IMR-90 (cell line): Measurements from ENCODE around the gene CDK6. TPM values are rescaled to one million over a fixed set of nuclear protein-coding genes. Genes with fewer than 3 reads are reported as not detected.

Experiments
- ATAC-seq: fragments of 200-7000 bp; cut with Tn5 transposase; 2 replicates; pipeline ENCODE4 v1.9.1; 2020; ENCODE audit warnings: low read depth, mild to moderate bottlenecking, moderate library complexity
- BruUV-seq: library from RNA; stranded (reverse); fragments of 400-500 nt; replicated peaks from 2 replicates; lab custom pipeline; 2021; lab: Mats Ljungman, UMichigan
- CTCF ChIA-PET: fragments of 300-600 bp; formaldehyde crosslinking; extraction: SDS; loops from one replicate; lab custom pipeline; 2021; ENCODE audit warnings: antibody characterized with exemption; lab: Yijun Ruan, JAX
- POLR2A ChIA-PET: fragments of 300-600 bp; sonication (Branson Sonifier 250); formaldehyde crosslinking; loops from one replicate; lab custom pipeline; 2022; ENCODE audit warnings: antibody characterized with exemption; ENCODE audit not compliant: unreplicated experiment; lab: Charles Lee
- DNase-seq: peaks from one replicate; pipeline ENCODE4 v3.0.0; 2013
- H2AFZ ChIP-seq: replicated peaks from 2 replicates; pipeline ENCODE3; 2013; ENCODE audit warnings: low read length, mild to moderate bottlenecking; ENCODE audit not compliant: poor library complexity
- H2AK5ac ChIP-seq: 2 replicates; pipeline ENCODE4 v1.6.1; 2013; ENCODE audit warnings: low read depth, low read length, inconsistent platforms
- H2AK9ac ChIP-seq: replicated peaks from 2 replicates; pipeline ENCODE3; 2013; ENCODE audit warnings: mild to moderate bottlenecking, low read depth, low read length, moderate library complexity; ENCODE audit not compliant: poor library complexity
- H2BK120ac ChIP-seq: 2 replicates; pipeline ENCODE4 v1.6.1; 2013; ENCODE audit warnings: low read depth, low read length, inconsistent platforms
- H2BK15ac ChIP-seq: 3 replicates; pipeline ENCODE4 v1.6.1; 2013; ENCODE audit warnings: low read depth, low read length, inconsistent platforms
- H2BK20ac ChIP-seq: 2 replicates; pipeline ENCODE4 v1.6.1; 2013; ENCODE audit warnings: low read depth, mild to moderate bottlenecking, inconsistent platforms, low read length, moderate library complexity
- H2BK5ac ChIP-seq: 2 replicates; pipeline ENCODE4 v1.6.1; 2013; ENCODE audit warnings: mild to moderate bottlenecking, low read depth, low read length, inconsistent platforms; ENCODE audit not compliant: poor library complexity, severe bottlenecking
- H3K14ac ChIP-seq: replicated peaks from 2 replicates; pipeline ENCODE4 v1.6.1; 2013; ENCODE audit warnings: low read depth, low read length, inconsistent platforms
- H3K18ac ChIP-seq: 2 replicates; pipeline ENCODE4 v1.6.1; 2013; ENCODE audit warnings: low read depth, low read length, control low read depth
- H3K23ac ChIP-seq: 2 replicates; pipeline ENCODE4 v1.6.1; 2013; ENCODE audit warnings: low read depth, low read length, inconsistent platforms
- H3K27ac ChIP-seq: 2 replicates; pipeline ENCODE4 v1.5.1; 2013; ENCODE audit warnings: mild to moderate bottlenecking, control low read depth, low read length; ENCODE audit not compliant: insufficient read depth
- H3K27me3 ChIP-seq: 2 replicates; pipeline ENCODE4 v1.6.1; 2013; ENCODE audit warnings: low read length; ENCODE audit not compliant: control insufficient read depth, insufficient read depth
- H3K36me3 ChIP-seq: 2 replicates; pipeline ENCODE4 v1.6.1; 2013; ENCODE audit warnings: low read length, mixed read lengths; ENCODE audit not compliant: control insufficient read depth, insufficient read depth
- H3K4ac ChIP-seq: 2 replicates; pipeline ENCODE4 v1.6.1; 2013; ENCODE audit warnings: low read depth, low read length, inconsistent platforms
- H3K4me1 ChIP-seq: 2 replicates; pipeline ENCODE4 v1.6.1; 2013; ENCODE audit warnings: low read length, mixed read lengths; ENCODE audit not compliant: control insufficient read depth, insufficient read depth
- H3K4me2 ChIP-seq: 2 replicates; pipeline ENCODE4 v1.6.1; 2013; ENCODE audit warnings: low read depth, mild to moderate bottlenecking, control low read depth, low read length, moderate library complexity
- H3K4me3 ChIP-seq: 2 replicates; pipeline ENCODE4 v1.5.1; 2013; ENCODE audit warnings: low read depth, mild to moderate bottlenecking, control low read depth, low read length, moderate library complexity; ENCODE audit not compliant: insufficient read depth
- H3K56ac ChIP-seq: 2 replicates; pipeline ENCODE4 v1.6.1; 2013; ENCODE audit warnings: low read length, inconsistent platforms; ENCODE audit not compliant: insufficient read depth; ENCODE audit errors: extremely low read depth
- H3K79me1 ChIP-seq, 2 experiments: 2 replicates each; pipeline ENCODE4 v1.6.1; 2013; ENCODE audit warnings: low read length in 2 of 2, inconsistent platforms in 1 of 2, low read depth in 1 of 2
- H3K9ac ChIP-seq: 2 replicates; pipeline ENCODE4 v1.6.1; 2013; ENCODE audit warnings: low read depth, low read length, control low read depth
- H3K9me1 ChIP-seq: 2 replicates; pipeline ENCODE4 v1.6.1; 2013; ENCODE audit warnings: low read length, inconsistent platforms; ENCODE audit not compliant: insufficient read depth
- H3K9me3 ChIP-seq: 2 replicates; pipeline ENCODE4 v1.6.1; 2013; ENCODE audit warnings: low read length; ENCODE audit not compliant: control insufficient read depth, insufficient read depth
- H4K20me1 ChIP-seq: 2 replicates; pipeline ENCODE4 v1.6.1; 2013; ENCODE audit warnings: low read length, inconsistent platforms; ENCODE audit not compliant: insufficient read depth
- H4K5ac ChIP-seq: 2 replicates; pipeline ENCODE4 v1.6.1; 2013; ENCODE audit warnings: mild to moderate bottlenecking, low read depth, low read length, control low read depth
- H4K8ac ChIP-seq, 2 experiments: 2 replicates each; pipeline ENCODE4 v1.6.1; 2013; ENCODE audit warnings: low read depth in 2 of 2, low read length in 2 of 2, control low read depth in 1 of 2, inconsistent platforms in 1 of 2
- H4K91ac ChIP-seq: 2 replicates; pipeline ENCODE4 v1.6.1; 2013; ENCODE audit warnings: low read depth, low read length, inconsistent platforms; ENCODE audit not compliant: insufficient read depth
- CHD1 ChIP-seq: IDR thresholded peaks from 2 replicates; pipeline ENCODE4 v1.6.1; 2012; ENCODE audit warnings: low read depth, low read length, improper control_type of control experiment
- MAFK ChIP-seq: IDR thresholded peaks from 2 replicates; pipeline ENCODE4 v1.6.1; 2012; ENCODE audit warnings: low read depth, low read length, improper control_type of control experiment
- MXI1 ChIP-seq: IDR thresholded peaks from 2 replicates; pipeline ENCODE4 v1.6.1; 2012; ENCODE audit warnings: low read depth, mild to moderate bottlenecking, low read length, moderate library complexity, borderline replicate concordance
- WGBS, 2 experiments: methylation state at CpG; one replicate each; pipeline versions ENCODE4 v1.1.5 to v1.1.7; 2013; ENCODE audit warnings: missing lambda C conversion rate in 2 of 2; ENCODE audit not compliant: insufficient read length in 1 of 2; ENCODE audit errors: extremely low coverage in 2 of 2; 5-methylcytosine and 5-hydroxymethylcytosine counted together
- dilution Hi-C: fragments of 300-500 bp; cut with HindIII; formaldehyde crosslinking; loops from one replicate; pipeline ENCODE4 v1.14.3; 2018; ENCODE audit warnings: low sequenced_read_pairs; ENCODE audit not compliant: unreplicated experiment
- in situ Hi-C: fragments of 300-500 bp; cut with MboI; formaldehyde crosslinking; loops from 3 replicates; pipeline ENCODE4 v1.14.3; 2019; ENCODE audit warnings: low sequenced_read_pairs, inconsistent platforms, mixed read lengths
- intact Hi-C: fragments of 100-400 bp; cut with micrococcal nuclease; formaldehyde crosslinking; loops from 2 replicates; pipeline ENCODE4 v1.10.0; 2022
- polyA plus RNA-seq, 3 experiments: library from polyadenylated mRNA; depleted of rRNA; stranded (reverse); fragments of >200 nt; gene quantifications; 2 replicates each; pipeline ENCODE4 v1.2.3, GENCODE V29; 2012; ENCODE audit warnings: low replicate concordance in 1 of 3
- total RNA-seq: library from RNA; depleted of rRNA; stranded (reverse); fragments of >200 nt; gene quantifications from 2 replicates; pipeline ENCODE4 v1.2.3, GENCODE V29; 2012

The CDK6 gene
- total and polyA plus RNA-seq, 2 of the 4 experiments (the other 2 are of a cell fraction): 21.5 to 195 TPM

DNA sequence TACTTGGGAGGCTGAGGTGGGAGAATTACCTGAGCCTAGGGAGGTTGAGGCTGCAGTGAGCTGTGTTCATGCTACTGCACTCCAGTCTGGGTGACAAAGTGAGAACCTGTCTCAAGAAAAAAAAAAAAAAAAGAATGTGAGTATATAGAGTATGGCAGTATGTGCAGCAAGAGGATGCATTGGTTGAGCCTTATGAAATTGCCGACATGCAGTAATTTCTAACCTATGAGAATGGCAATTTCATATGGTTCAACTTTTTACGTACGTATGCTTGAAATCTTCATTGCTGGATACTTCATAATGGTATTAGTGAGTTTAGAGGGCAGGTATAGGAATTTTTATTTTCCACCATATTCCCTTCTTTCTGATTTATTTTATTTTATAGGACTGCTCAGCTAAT lies 241.6 kb downstream of the CDK6 start:
- no peak overlapping the region for H2AK9ac ChIP-seq
- H4K8ac ChIP-seq: no peak overlapping the region
- H3K23ac ChIP-seq: no peak overlapping the region
- H4K20me1 ChIP-seq: peaks cover 5% of the 10 kb centered on the region
- CTCF ChIA-PET: interaction anchor here (1.1 to 1.2 kb wide), 2 partner anchors 9 to 66 kb away, joined by 3 to 5 read pairs; partner anchors contain the start of gene RBM48
- H3K9ac ChIP-seq: no peak overlapping the region
- H3K56ac ChIP-seq: no peak overlapping the region
- in situ Hi-C loops (no loop called here), intact Hi-C loops (no loop called here), dilution Hi-C loops (no loop called here)
- H3K79me1 ChIP-seq: peaks cover 0 to 4% of the 10 kb centered on the region in 2 experiments; a peak in 2 of 4 replicates
- no peaks in the 10 kb centered on the region for H3K4me1 ChIP-seq
- H3K4me2 ChIP-seq: no peak overlapping the region
- no peak for ATAC-seq
- H3K9me3 ChIP-seq: no peaks in the 10 kb centered on the region
- no peak overlapping the region for H2AK5ac ChIP-seq
- H3K4me3 ChIP-seq: no peak overlapping the region
- no peak overlapping the region for H3K27ac ChIP-seq
- H2BK20ac ChIP-seq: no peak overlapping the region
- H4K91ac ChIP-seq: no peak overlapping the region
- no peak overlapping the region for H2BK5ac ChIP-seq
- peak; percentile 63 for TF ChIP-seq MAFK
- TF ChIP-seq MXI1: no peak
- no peak for TF ChIP-seq CHD1
- H3K9me1 ChIP-seq: no peaks in the 10 kb centered on the region
- BruUV-seq: no TSS peak
- no peak overlapping the region for H2AFZ ChIP-seq
- H3K27me3 ChIP-seq: no peaks in the 10 kb centered on the region
- H3K18ac ChIP-seq: no peak overlapping the region
- no peak for DNase-seq
- H3K36me3 ChIP-seq: no peaks in the 10 kb centered on the region
- no peak overlapping the region for H4K5ac ChIP-seq
- H3K14ac ChIP-seq: no peak overlapping the region
- POLR2A ChIA-PET: interaction anchor here (1.0 kb wide), 1 partner anchor 12 kb away, joined by 3 read pairs; no protein-coding TSS in a partner anchor
- WGBS, 2 experiments: 100% methylated on average over 1 of the region's 3 CpGs; no CpG with 5 or more reads in 1 of the 2 experiments
- H3K4ac ChIP-seq: no peak overlapping the region
- H2BK15ac ChIP-seq: no peak overlapping the region
- no peak overlapping the region for H2BK120ac ChIP-seq
